ENCODE data around the gene SPIN2B. TPM values are rescaled to one million over a fixed set of nuclear protein-coding genes. Genes with fewer than 3 reads are reported as not detected.
"Not testable (repeated sequence)": the region's sequence is repeated elsewhere in the genome, so short reads cannot be mapped to it uniquely, and the experiment has no call there.

Gene SPIN2B
- polyA plus RNA-seq, 1 of the 3 experiments (the other 2 are of a cell fraction) = 16.9 TPM

GRCh38 chrX:57155171-57155570 lies 33.8 kb upstream of the SPIN2B start:
- ChIA-PET POLR2A (no interaction called here), CTCF (no interaction called here)
- Histone ChIP-seq H3K36me3 (replicated peaks in 1 of 2; ENCODE audit: control insufficient read depth in 1 of 2, insufficient read depth in 2 of 2, low read length in 1 of 2) (no peaks in the 10 kb centered on the region), H3K27me3 (ENCODE audit: insufficient read depth) (no peaks in the 10 kb centered on the region), H3K27ac (ENCODE audit: low read depth in 2 of 2, low read length in 1 of 2) (no peak overlapping the region), H3K4me2 (no peak overlapping the region), H3K9me3 (no peaks in the 10 kb centered on the region), H3K9me2 (no peaks in the 10 kb centered on the region), H3K4me3 (ENCODE audit: low read depth in 2 of 2, low read length in 1 of 2) (no peak overlapping the region), H3K9ac (no peak overlapping the region), H2AFZ (ENCODE audit: low read depth) (no peak overlapping the region), H4K20me1 (ENCODE audit: insufficient read depth) (no peaks in the 10 kb centered on the region), H3K4me1 (ENCODE audit: control insufficient read depth in 1 of 2, insufficient read depth in 2 of 2, low read depth in 1 of 2, low read length in 1 of 2) (no peaks in the 10 kb centered on the region), H3K79me2 (ENCODE audit: insufficient read depth) (no peaks in the 10 kb centered on the region), H3F3A (replicated peaks; ENCODE audit: insufficient read depth) (no peaks in the 10 kb centered on the region)
- WGBS (ENCODE audit: low lambda C conversion rate) = 53% methylated on average over 2 of the region's 2 CpGs
- TF ChIP-seq TEAD4 (IDR thresholded peaks at IDR 0.05; ENCODE audit: borderline replicate concordance, insufficient read depth) (no peak), FOSL2 (IDR thresholded peaks at IDR 0.05; ENCODE audit: borderline replicate concordance, low read depth) (no peak), GABPA (IDR thresholded peaks at IDR 0.05; ENCODE audit: low read depth) (no peak), CTCF (IDR thresholded peaks at IDR 0.05) (no peak), RCOR1 (IDR thresholded peaks at IDR 0.05; ENCODE audit: low read length) (no peak), USF1 (IDR thresholded peaks at IDR 0.05; ENCODE audit: borderline replicate concordance, low read depth) (no peak), NRF1 (IDR thresholded peaks at IDR 0.05; ENCODE audit: low read depth, low read length) (no peak), EZH2phosphoT487 (IDR thresholded peaks at IDR 0.05; ENCODE audit: borderline replicate concordance, low read depth) (no peak), MXI1 (IDR thresholded peaks at IDR 0.05; ENCODE audit: low read depth, low read length) (no peak), SMC3 (IDR thresholded peaks at IDR 0.05; ENCODE audit: low read depth, low read length) (no peak), FOXJ3 (CRISPR knock-in tag; IDR thresholded peaks at IDR 0.05) (no peak)
- DNase-seq = no peak

- H3K79me2 ChIP-seq (ENCODE audit: insufficient read depth); H3K9me2 ChIP-seq; POLR2A ChIA-PET; H3K27me3 ChIP-seq (ENCODE audit: insufficient read depth); H2AFZ ChIP-seq (ENCODE audit: low read depth); H3K4me1 ChIP-seq (ENCODE audit: control insufficient read depth in 1 of 2, insufficient read depth in 2 of 2, low read depth in 1 of 2, low read length in 1 of 2); H3K9ac ChIP-seq; H4K20me1 ChIP-seq (ENCODE audit: insufficient read depth); H3K36me3 ChIP-seq (replicated peaks in 1 of 2; ENCODE audit: control insufficient read depth in 1 of 2, insufficient read depth in 2 of 2, low read length in 1 of 2); H3K4me2 ChIP-seq; H3K9me3 ChIP-seq; H3F3A ChIP-seq (replicated peaks; ENCODE audit: insufficient read depth); H3K27ac ChIP-seq (ENCODE audit: low read depth in 2 of 2, low read length in 1 of 2); CTCF ChIA-PET; DNase-seq; H3K4me3 ChIP-seq (ENCODE audit: low read depth in 2 of 2, low read length in 1 of 2): not testable (repeated sequence)
- WGBS (ENCODE audit: low lambda C conversion rate) = 0% methylated on average over 3 of the region's 8 CpGs
Observed at GRCh38 chrX:57152222-57152621, 30.9 kb upstream of the SPIN2B start.
